GM10847 (cell line): ENCODE data around the gene UBC.

Experiments
- POLR2A ChIP-seq: IDR thresholded peaks from 2 replicates; pipeline ENCODE4 v1.6.1; 2011; ENCODE audit not compliant: insufficient read length; ENCODE audit errors: extremely low read depth

Gene UBC

GRCh38 chr12:124940393-124941169, 26.1 kb upstream of the UBC start:
- no peak for TF ChIP-seq POLR2A

- no peak for TF ChIP-seq POLR2A
These were observed 25.6 kb upstream of the UBC start for GRCh38 chr12:124940143-124940392.

GRCh38 chr12:124939421-124940142, 25.1 kb upstream of the UBC start:
- peak; percentile 13 for TF ChIP-seq POLR2A

- no peak for TF ChIP-seq POLR2A
These were observed 24.6 kb upstream of the UBC start for GRCh38 chr12:124939079-124939420.

GRCh38 chr12:124938587-124938986, 24.1 kb upstream of the UBC start:
- no peak for TF ChIP-seq POLR2A

- TF ChIP-seq POLR2A = no peak
These were observed 23.7 kb upstream of the UBC start for GRCh38 chr12:124938108-124938507.

- no peak for TF ChIP-seq POLR2A
These were observed 16.1 kb upstream of the UBC start for GRCh38 chr12:124930586-124930985.

GRCh38 chr12:124929649-124930419, 15.4 kb upstream of the UBC start:
- TF ChIP-seq POLR2A = no peak

- no peak for TF ChIP-seq POLR2A
These were observed 14.6 kb upstream of the UBC start for GRCh38 chr12:124928912-124929530.

- TF ChIP-seq POLR2A = no peak
These were observed 13.9 kb upstream of the UBC start for GRCh38 chr12:124928095-124928911.

- no peak for TF ChIP-seq POLR2A
These were observed 13.0 kb upstream of the UBC start for GRCh38 chr12:124927201-124928094.

GRCh38 chr12:124925117-124925516, 10.7 kb upstream of the UBC start:
- TF ChIP-seq POLR2A = no peak

GRCh38 chr12:124923905-124924734, 9.7 kb upstream of the UBC start:
- no peak for TF ChIP-seq POLR2A
